ENCODE data around the gene HOXB2. TPM values are rescaled to one million over a fixed set of nuclear protein-coding genes. Genes with fewer than 3 reads are reported as not detected.

Gene HOXB2
- total and polyA plus RNA-seq, 9 of the 15 experiments (the other 6 are each of a cell fraction or from before 2014, with no cell fraction given): 2.1 to 97.7 (median 21.2) TPM

GRCh38 chr17:48555258-48556228, 10.6 kb upstream of the HOXB2 start (continued):
- TF ChIP-seq MNT (conservative IDR thresholded peaks at IDR 0.05) (0 out of 4 replicates have a peak, but pooled peaks of 1 of the 2 experiments have one; percentile 35), ZNF785 (CRISPR knock-in tag; IDR thresholded peaks at IDR 0.05) (no peak), ZNF174 (CRISPR knock-in tag; IDR thresholded peaks at IDR 0.05) (no peak), MBD1 (CRISPR knock-in tag; IDR thresholded peaks at IDR 0.05) (no peak), MYBL2 (IDR thresholded peaks at IDR 0.05; ENCODE audit: low read depth) (no peak), MYBL2 (CRISPR knock-in tag; IDR thresholded peaks at IDR 0.05; ENCODE audit: borderline replicate concordance) (no peak), POU5F1 (IDR thresholded peaks at IDR 0.05; ENCODE audit: borderline replicate concordance, low read depth, low read length, partially characterized antibody) (no peak), BRD9 (IDR thresholded peaks at IDR 0.05; ENCODE audit: low read depth, partially characterized antibody) (peak; percentile 88), NCOR1 (IDR thresholded peaks at IDR 0.05) (peak; percentile 80), XRCC5 (IDR thresholded peaks at IDR 0.05; ENCODE audit: low read depth, low read length) (0 out of 2 replicates have a peak, but pooled peaks have one; percentile 39), ZNF175 (CRISPR knock-in tag; IDR thresholded peaks at IDR 0.05; ENCODE audit: low read depth) (peak; percentile 60; the same call in 1 of the 2 replicates), ID3 (CRISPR knock-in tag; IDR thresholded peaks at IDR 0.05) (no peak), ID3 (tag; IDR thresholded peaks at IDR 0.05) (no peak), TAF1 (IDR thresholded peaks at IDR 0.05; ENCODE audit: control insufficient read depth, extremely low read depth, insufficient read depth, low read length, severe bottlenecking) (peak; percentile 81), SMAD4 (CRISPR knock-in tag; conservative IDR thresholded peaks at IDR 0.05) (peak; percentile 19; the same call in 1 of the 2 replicates), CXXC5 (CRISPR knock-in tag; IDR thresholded peaks at IDR 0.05) (peak; percentile 67), BCOR (IDR thresholded peaks at IDR 0.05) (0 out of 2 replicates have a peak, but pooled peaks have one; percentile 10), NFRKB (IDR thresholded peaks at IDR 0.05; ENCODE audit: low read depth) (peak; percentile 41), HCFC1 (IDR thresholded peaks at IDR 0.05; ENCODE audit: low read depth, low read length) (no peak), CREM (IDR thresholded peaks at IDR 0.05; ENCODE audit: low read depth) (peak; percentile 63), ZBTB26 (CRISPR knock-in tag; IDR thresholded peaks at IDR 0.05) (peak; percentile 65; the same call in 1 of the 2 replicates), ZBTB1 (CRISPR knock-in tag; IDR thresholded peaks at IDR 0.05; ENCODE audit: borderline replicate concordance, low read depth) (no peak), POLR2A (conservative IDR thresholded peaks at IDR 0.05) (0 out of 2 replicates have a peak, but pooled peaks have one; percentile 41)
